ENCODE results near the gene GAMT.
"Not testable (repeated sequence)": the region's sequence is repeated elsewhere in the genome, so short reads cannot be mapped to it uniquely, and the experiment has no call there.

Gene GAMT

GRCh38 chr19:1433119-1434039, 32.0 kb upstream of the GAMT start:
- no peak for DNase-seq (ENCODE audit: low read depth in 2 of 2)

GRCh38 chr19:1432507-1432887, 31.2 kb upstream of the GAMT start:
- no peak for DNase-seq (ENCODE audit: low read depth in 2 of 2)

GRCh38 chr19:1431759-1432506, 30.6 kb upstream of the GAMT start:
- no peak for DNase-seq (ENCODE audit: low read depth in 2 of 2)

GRCh38 chr19:1430246-1430645, 28.9 kb upstream of the GAMT start:
- no peak for DNase-seq (ENCODE audit: low read depth in 2 of 2)

- no peak for DNase-seq (ENCODE audit: low read depth in 2 of 2)
Observed at GRCh38 chr19:1429750-1430149, 28.4 kb upstream of the GAMT start.

GRCh38 chr19:1428738-1429391, 27.5 kb upstream of the GAMT start:
- DNase-seq (ENCODE audit: low read depth in 2 of 2): no peak

- no peak for DNase-seq (ENCODE audit: low read depth in 2 of 2)
Observed at GRCh38 chr19:1427221-1427920, 26.0 kb upstream of the GAMT start.

- DNase-seq (ENCODE audit: low read depth in 2 of 2): no peak
Observed at GRCh38 chr19:1426736-1427135, 25.4 kb upstream of the GAMT start.

GRCh38 chr19:1425902-1426301, 24.6 kb upstream of the GAMT start:
- DNase-seq (ENCODE audit: low read depth in 2 of 2): no peak

GRCh38 chr19:1425102-1425837, 23.9 kb upstream of the GAMT start:
- DNase-seq (ENCODE audit: low read depth in 2 of 2): no peak

- no peak for DNase-seq (ENCODE audit: low read depth in 2 of 2)
Observed at GRCh38 chr19:1424192-1424955, 23.0 kb upstream of the GAMT start.

- DNase-seq (ENCODE audit: low read depth in 2 of 2): no peak
Observed at GRCh38 chr19:1423436-1424191, 22.3 kb upstream of the GAMT start.

- DNase-seq (ENCODE audit: low read depth in 2 of 2): no peak
Observed at GRCh38 chr19:1422943-1423342, 21.6 kb upstream of the GAMT start.

GRCh38 chr19:1422360-1422759, 21.0 kb upstream of the GAMT start:
- no peak for DNase-seq (ENCODE audit: low read depth in 2 of 2)

GRCh38 chr19:1421958-1422305, 20.6 kb upstream of the GAMT start:
- DNase-seq (ENCODE audit: low read depth in 2 of 2): no peak

- DNase-seq (ENCODE audit: low read depth in 2 of 2): no peak
Observed at GRCh38 chr19:1421218-1421957, 20.0 kb upstream of the GAMT start.

- no peak for DNase-seq (ENCODE audit: low read depth in 2 of 2)
Observed at GRCh38 chr19:1420590-1420989, 19.2 kb upstream of the GAMT start.

- not testable (repeated sequence) for DNase-seq (ENCODE audit: low read depth in 2 of 2)
Observed at GRCh38 chr19:1420085-1420484, 18.7 kb upstream of the GAMT start.
